ENCODE data around the gene BAIAP3.

Gene BAIAP3

DNA sequence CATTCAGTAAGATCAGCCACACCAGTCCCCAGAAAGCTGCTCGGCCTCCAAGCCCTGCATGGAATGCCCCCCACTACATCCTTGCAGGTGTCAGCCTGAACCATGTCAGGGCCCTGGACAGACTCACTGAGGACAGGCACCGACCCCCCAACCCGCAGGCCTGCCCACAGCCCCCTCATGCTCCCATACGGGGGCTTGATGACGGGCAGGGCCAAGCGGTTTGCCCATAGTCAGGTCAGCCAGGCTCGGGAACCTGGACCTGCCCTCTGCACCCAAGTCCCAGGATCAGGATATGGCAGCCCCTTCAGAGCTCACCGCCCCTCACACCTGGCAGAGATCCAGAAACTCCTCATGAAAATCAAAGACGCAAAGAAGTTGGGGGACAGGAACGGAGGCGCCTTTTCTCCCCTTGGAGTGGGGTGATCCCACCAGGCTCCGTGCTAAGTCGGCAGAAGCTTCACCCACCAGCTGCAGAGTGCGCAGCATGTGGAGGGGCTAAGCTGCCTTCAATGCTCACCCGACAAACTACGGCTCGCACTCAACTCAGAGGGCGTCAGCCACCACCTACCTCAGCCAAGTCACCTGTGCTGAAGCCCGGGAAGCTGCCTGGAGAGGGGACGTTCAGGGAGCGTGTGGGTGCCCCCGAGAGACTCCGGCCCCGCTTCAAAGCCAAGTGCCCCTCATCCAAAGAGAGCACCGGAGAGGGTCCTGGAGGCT is 44.8 kb downstream of the BAIAP3 start:
- WGBS (ENCODE audit: insufficient coverage) = 96% methylated on average over 23 of the region's 25 CpGs
- peak overlapping the region in 1 of 2 experiments; percentile 84 for H3K27ac ChIP-seq (ENCODE audit: insufficient read depth in 1 of 2, low read depth in 1 of 2, low read length in 2 of 2, poor library complexity in 1 of 2, severe bottlenecking in 2 of 2)

DNA sequence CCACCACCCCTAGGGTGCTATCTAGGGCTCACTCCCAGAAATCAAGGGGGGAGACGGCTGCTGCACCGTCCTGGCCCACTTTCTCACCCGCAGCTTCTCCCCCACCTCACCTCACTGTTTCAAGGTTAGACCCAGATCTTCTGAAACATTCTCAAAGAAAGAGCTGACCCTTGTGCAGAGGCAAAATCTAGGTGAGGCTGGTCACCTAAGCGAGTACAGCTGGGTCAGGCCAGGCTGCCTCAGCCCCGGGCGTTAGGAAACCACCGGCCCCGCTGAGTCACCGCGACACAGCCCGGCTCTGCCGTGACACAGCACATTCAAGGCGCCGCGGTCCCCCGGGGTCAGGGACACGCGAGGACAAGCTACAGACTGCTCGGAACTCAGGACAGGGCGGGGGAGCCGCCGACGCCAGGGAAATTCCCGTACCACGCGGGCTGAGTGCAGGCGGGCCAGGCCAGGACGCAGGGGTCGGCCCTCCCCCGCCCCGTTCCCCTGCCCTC is 45.4 kb downstream of the BAIAP3 start:
- H3K27ac ChIP-seq (ENCODE audit: insufficient read depth in 1 of 2, low read depth in 1 of 2, low read length in 2 of 2, poor library complexity in 1 of 2, severe bottlenecking in 2 of 2) = peak overlapping the region in 1 of 2 experiments; percentile 84
- peaks cover 7 to 55% (median 31%) of the 10 kb centered on the region in 4 experiments for H3K36me3 ChIP-seq (ENCODE audit: control insufficient read depth in 4 of 4, insufficient read depth in 4 of 4, low read length in 3 of 4)
- no peaks in the 10 kb centered on the region for H3K27me3 ChIP-seq (replicated peaks in 2 of 5; ENCODE audit: control insufficient read depth in 4 of 5, insufficient read depth in 5 of 5, low read length in 4 of 5)
- H3K4me1 ChIP-seq (ENCODE audit: control extremely low read depth in 1 of 4, control insufficient read depth in 4 of 4, insufficient read depth in 4 of 4, low read length in 3 of 4) = peaks cover 0 to 26% (median 21%) of the 10 kb centered on the region in 4 experiments
- peak overlapping the region; percentile 11 to 72 (median 54) for H3K4me3 ChIP-seq (ENCODE audit: control insufficient read depth in 1 of 7, extremely low read depth in 1 of 7, insufficient read depth in 4 of 7, low read depth in 2 of 7, low read length in 6 of 7)
- H3K9me3 ChIP-seq (ENCODE audit: control extremely low read depth in 1 of 5, control insufficient read depth in 4 of 5, insufficient read depth in 2 of 5, low read depth in 1 of 5, low read length in 4 of 5) = no peaks in the 10 kb centered on the region
- ChIA-PET POLR2A (interaction anchor here (0.7 to 2.7 kb wide), 2 partner anchors 15 to 42 kb away, joined by 3 to 6 read pairs; partner anchors contain the start of gene UQCC4), CTCF (interaction anchor here (1.0 to 3.3 kb wide), 5 partner anchors 10 to 42 kb away, joined by 3 to 26 read pairs (median 4); no protein-coding TSS in a partner anchor)
- DNase-seq = peak; percentile 82 to 93 (median 92)
- WGBS (ENCODE audit: insufficient coverage) = 9% methylated on average over 21 of the region's 31 CpGs

More for the DNA sequence above, 44.8 kb downstream of the BAIAP3 start:
- CTCF ChIA-PET = interaction anchor here (0.5 to 3.3 kb wide), 7 partner anchors 9 to 1306 kb away, joined by 3 to 26 read pairs (median 3); no protein-coding TSS in a partner anchor
- H3K4me1 ChIP-seq (ENCODE audit: control extremely low read depth in 1 of 4, control insufficient read depth in 4 of 4, insufficient read depth in 4 of 4, low read length in 3 of 4) = peaks cover 0 to 26% (median 21%) of the 10 kb centered on the region in 4 experiments
- peaks cover 7 to 48% (median 28%) of the 10 kb centered on the region in 4 experiments for H3K36me3 ChIP-seq (ENCODE audit: control insufficient read depth in 4 of 4, insufficient read depth in 4 of 4, low read length in 3 of 4)
- POLR2A ChIA-PET = interaction anchor here (0.7 to 2.7 kb wide), 3 partner anchors 12 to 43 kb away, joined by 3 to 6 read pairs (median 3); partner anchors contain the start of gene UQCC4
- no peaks in the 10 kb centered on the region for H3K9me3 ChIP-seq (ENCODE audit: control extremely low read depth in 1 of 5, control insufficient read depth in 4 of 5, insufficient read depth in 2 of 5, low read depth in 1 of 5, low read length in 4 of 5)
- H3K27me3 ChIP-seq (replicated peaks in 2 of 5; ENCODE audit: control insufficient read depth in 4 of 5, insufficient read depth in 5 of 5, low read length in 4 of 5) = no peaks in the 10 kb centered on the region
- peak overlapping the region in 3 of 7 experiments; percentile 61 to 72 (median 68) for H3K4me3 ChIP-seq (ENCODE audit: control insufficient read depth in 1 of 7, extremely low read depth in 1 of 7, insufficient read depth in 4 of 7, low read depth in 2 of 7, low read length in 6 of 7)
- DNase-seq = no peak

DNA sequence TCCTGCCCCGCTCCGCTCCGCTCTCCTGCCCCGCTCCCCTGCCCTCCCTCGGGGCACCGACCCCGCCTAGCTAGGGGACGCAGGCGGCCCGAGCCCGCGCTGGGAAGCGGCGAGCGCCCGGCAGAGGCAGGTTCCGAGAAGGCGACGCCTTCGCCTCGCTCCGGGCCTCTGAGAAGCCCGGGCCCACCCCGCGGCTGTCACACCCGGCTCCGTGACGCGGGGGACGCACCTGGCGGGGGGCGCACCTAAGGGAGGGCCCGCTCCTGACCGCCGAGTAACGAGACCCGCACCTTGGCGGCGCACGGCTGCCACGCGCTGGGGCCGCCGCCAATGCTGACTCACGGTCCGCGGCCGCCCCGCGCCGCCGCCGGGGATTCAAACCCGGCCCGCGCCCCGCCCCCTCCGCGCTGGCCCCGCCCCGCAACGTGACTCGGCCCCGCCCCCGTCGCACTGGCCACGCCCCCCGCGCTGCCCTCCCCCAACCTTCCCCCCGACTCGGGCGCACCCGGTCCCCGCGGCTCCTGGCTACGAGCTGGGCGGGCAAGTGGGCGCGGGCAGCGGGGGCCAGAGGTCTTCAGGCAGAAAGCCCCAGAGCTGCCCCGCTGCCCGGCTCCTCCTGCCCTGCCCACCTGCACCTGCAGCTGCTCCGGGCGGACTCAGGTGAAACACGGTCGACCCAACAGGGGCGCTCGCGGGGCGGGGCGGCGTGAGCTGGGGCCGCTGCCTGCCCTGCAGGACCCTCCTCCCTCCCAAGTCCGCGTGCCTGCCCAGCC is 46.0 kb downstream of the BAIAP3 start:
- WGBS (ENCODE audit: insufficient coverage) = 9% methylated on average over 26 of the region's 95 CpGs
- ChIA-PET POLR2A (interaction anchor here (1.4 to 2.7 kb wide), 2 partner anchors 12 to 16 kb away, joined by 3 to 6 read pairs; no protein-coding TSS in a partner anchor), CTCF (interaction anchor here (1.0 to 3.3 kb wide), 6 partner anchors 11 to 42 kb away, joined by 3 to 26 read pairs (median 4); no protein-coding TSS in a partner anchor)
- Histone ChIP-seq H3K27ac (ENCODE audit: insufficient read depth in 1 of 2, low read depth in 1 of 2, low read length in 2 of 2, poor library complexity in 1 of 2, severe bottlenecking in 2 of 2) (peak overlapping the region in 1 of 2 experiments; percentile 84), H3K36me3 (ENCODE audit: control insufficient read depth in 4 of 4, insufficient read depth in 4 of 4, low read length in 3 of 4) (peaks cover 7 to 55% (median 31%) of the 10 kb centered on the region in 4 experiments), H3K4me1 (ENCODE audit: control extremely low read depth in 1 of 4, control insufficient read depth in 4 of 4, insufficient read depth in 4 of 4, low read length in 3 of 4) (peaks cover 0 to 26% (median 21%) of the 10 kb centered on the region in 4 experiments), H3K9me3 (ENCODE audit: control extremely low read depth in 1 of 5, control insufficient read depth in 4 of 5, insufficient read depth in 2 of 5, low read depth in 1 of 5, low read length in 4 of 5) (no peaks in the 10 kb centered on the region), H3K27me3 (replicated peaks in 2 of 5; ENCODE audit: control insufficient read depth in 4 of 5, insufficient read depth in 5 of 5, low read length in 4 of 5) (no peaks in the 10 kb centered on the region), H3K4me3 (ENCODE audit: control insufficient read depth in 1 of 7, extremely low read depth in 1 of 7, insufficient read depth in 4 of 7, low read depth in 2 of 7, low read length in 6 of 7) (peak overlapping the region in 6 of 7 experiments; percentile 11 to 72 (median 58))
- peak; percentile 61 to 85 (median 82) for DNase-seq

DNA sequence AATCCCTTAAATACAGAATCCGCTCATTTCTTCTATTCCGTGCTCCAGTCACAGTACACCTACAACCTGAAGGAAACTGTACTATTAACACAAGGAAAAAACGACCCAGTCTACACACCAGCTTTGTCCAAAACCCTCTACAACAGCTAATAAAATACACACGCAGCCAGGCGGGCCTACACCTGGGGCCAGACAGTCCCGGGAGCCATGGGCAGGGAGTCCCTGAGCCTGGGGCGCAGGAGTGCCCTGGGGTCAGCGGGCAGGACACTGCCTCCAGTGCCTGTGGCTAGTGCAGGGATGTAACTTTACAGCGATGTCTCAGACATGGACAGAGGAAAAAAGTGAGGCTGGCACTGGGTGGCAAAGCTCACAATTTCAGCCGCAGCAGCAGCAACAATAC is 46.8 kb downstream of the BAIAP3 start:
- Histone ChIP-seq H3K4me3 (ENCODE audit: control insufficient read depth in 1 of 7, extremely low read depth in 1 of 7, insufficient read depth in 4 of 7, low read depth in 2 of 7, low read length in 6 of 7) (peak overlapping the region in 4 of 7 experiments; percentile 21 to 61 (median 52)), H3K36me3 (ENCODE audit: control insufficient read depth in 4 of 4, insufficient read depth in 4 of 4, low read length in 3 of 4) (peaks cover 2 to 53% (median 31%) of the 10 kb centered on the region in 4 experiments), H3K4me1 (ENCODE audit: control extremely low read depth in 1 of 4, control insufficient read depth in 4 of 4, insufficient read depth in 4 of 4, low read length in 3 of 4) (peaks cover 0 to 26% (median 21%) of the 10 kb centered on the region in 4 experiments), H3K9me3 (ENCODE audit: control extremely low read depth in 1 of 5, control insufficient read depth in 4 of 5, insufficient read depth in 2 of 5, low read depth in 1 of 5, low read length in 4 of 5) (no peaks in the 10 kb centered on the region), H3K27me3 (replicated peaks in 2 of 5; ENCODE audit: control insufficient read depth in 4 of 5, insufficient read depth in 5 of 5, low read length in 4 of 5) (no peaks in the 10 kb centered on the region), H3K27ac (ENCODE audit: insufficient read depth in 1 of 2, low read depth in 1 of 2, low read length in 2 of 2, poor library complexity in 1 of 2, severe bottlenecking in 2 of 2) (no peak overlapping the region)
- no peak for DNase-seq
- ChIA-PET CTCF (interaction anchor here (0.6 to 1.7 kb wide), 3 partner anchors 15 to 539 kb away, joined by 3 to 5 read pairs (median 3); no protein-coding TSS in a partner anchor), POLR2A (interaction anchor here (1.4 to 2.7 kb wide), 2 partner anchors 13 to 17 kb away, joined by 3 to 6 read pairs; no protein-coding TSS in a partner anchor)
- 96% methylated on average over 6 of the region's 10 CpGs for WGBS (ENCODE audit: insufficient coverage)

DNA sequence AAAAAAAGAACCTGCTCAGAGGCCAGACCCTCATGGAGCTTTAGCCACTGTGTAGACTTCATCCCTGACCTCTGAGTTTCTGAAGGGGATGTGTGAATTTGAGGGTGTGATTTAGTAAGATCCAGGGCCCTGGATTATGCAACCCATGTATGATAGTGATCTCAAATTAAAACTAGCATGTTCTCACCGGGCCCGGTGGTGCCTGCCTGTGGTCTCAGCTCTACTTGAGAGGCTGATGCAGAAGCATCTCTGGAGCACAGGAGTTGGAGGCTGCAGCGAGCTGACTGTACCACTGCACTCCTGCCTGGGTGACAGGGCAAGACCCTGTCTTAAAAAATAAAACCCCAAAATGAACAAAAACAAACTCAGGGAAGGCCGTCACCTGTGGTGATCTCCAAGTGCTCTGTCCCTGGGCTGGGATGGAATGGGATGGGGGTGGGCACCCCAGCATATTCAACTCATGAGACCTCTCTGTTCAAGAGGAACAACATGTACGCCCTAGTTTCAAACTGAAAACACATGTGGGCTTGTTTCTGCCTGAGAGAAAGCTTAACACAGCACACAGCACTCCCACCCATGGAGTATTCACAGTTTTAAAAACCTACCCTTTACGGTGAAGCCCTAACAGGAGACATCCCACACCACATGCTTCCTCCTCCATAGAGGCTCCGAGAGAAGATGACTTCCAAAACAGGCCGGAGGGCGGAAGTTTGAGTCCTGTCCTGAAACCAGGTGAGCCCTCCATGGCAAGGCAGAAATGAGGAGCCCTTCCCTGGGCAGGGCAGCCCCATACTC is 48.4 kb downstream of the BAIAP3 start:
- DNase-seq = no peak
- peaks cover 0 to 48% (median 20%) of the 10 kb centered on the region in 4 experiments for H3K36me3 ChIP-seq (ENCODE audit: control insufficient read depth in 4 of 4, insufficient read depth in 4 of 4, low read length in 3 of 4)
- no peak overlapping the region for H3K27ac ChIP-seq (ENCODE audit: insufficient read depth in 1 of 2, low read depth in 1 of 2, low read length in 2 of 2, poor library complexity in 1 of 2, severe bottlenecking in 2 of 2)
- ChIA-PET CTCF (no interaction called here), POLR2A (no interaction called here)
- peaks cover 0 to 26% (median 21%) of the 10 kb centered on the region in 4 experiments for H3K4me1 ChIP-seq (ENCODE audit: control extremely low read depth in 1 of 4, control insufficient read depth in 4 of 4, insufficient read depth in 4 of 4, low read length in 3 of 4)
- 88% methylated on average over 8 of the region's 9 CpGs for WGBS (ENCODE audit: insufficient coverage)
- H3K9me3 ChIP-seq (ENCODE audit: control extremely low read depth in 1 of 5, control insufficient read depth in 4 of 5, insufficient read depth in 2 of 5, low read depth in 1 of 5, low read length in 4 of 5) = no peaks in the 10 kb centered on the region
- no peaks in the 10 kb centered on the region for H3K27me3 ChIP-seq (replicated peaks in 2 of 5; ENCODE audit: control insufficient read depth in 4 of 5, insufficient read depth in 5 of 5, low read length in 4 of 5)
- H3K4me3 ChIP-seq (ENCODE audit: control insufficient read depth in 1 of 7, extremely low read depth in 1 of 7, insufficient read depth in 4 of 7, low read depth in 2 of 7, low read length in 6 of 7) = no peak overlapping the region

DNA sequence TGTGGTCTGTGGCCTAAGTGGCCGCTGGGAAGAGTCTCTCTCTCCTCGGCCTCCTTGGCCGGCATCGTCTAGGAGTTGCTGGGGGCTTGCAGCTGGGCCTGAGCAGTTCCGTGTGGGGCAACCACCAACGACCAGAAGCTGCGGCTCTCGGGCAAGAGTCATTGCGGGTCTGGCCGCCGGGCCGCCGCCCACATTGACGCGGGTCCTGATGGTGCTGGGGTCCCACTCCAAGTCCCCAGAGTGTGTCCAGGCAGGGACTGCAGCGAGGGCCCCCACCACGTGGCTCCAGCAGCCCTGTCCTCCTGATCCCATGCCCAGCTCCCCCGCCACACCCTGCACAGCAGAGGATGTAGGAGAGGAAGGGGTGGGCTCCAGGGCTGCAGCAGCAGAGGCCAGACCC is 50.1 kb downstream of the BAIAP3 start:
- POLR2A ChIA-PET = no interaction called here
- Histone ChIP-seq H3K4me3 (ENCODE audit: control insufficient read depth in 1 of 7, extremely low read depth in 1 of 7, insufficient read depth in 4 of 7, low read depth in 2 of 7, low read length in 6 of 7) (no peak overlapping the region), H3K27ac (ENCODE audit: insufficient read depth in 1 of 2, low read depth in 1 of 2, low read length in 2 of 2, poor library complexity in 1 of 2, severe bottlenecking in 2 of 2) (no peak overlapping the region), H3K9me3 (ENCODE audit: control extremely low read depth in 1 of 5, control insufficient read depth in 4 of 5, insufficient read depth in 2 of 5, low read depth in 1 of 5, low read length in 4 of 5) (no peaks in the 10 kb centered on the region), H3K4me1 (ENCODE audit: control extremely low read depth in 1 of 4, control insufficient read depth in 4 of 4, insufficient read depth in 4 of 4, low read length in 3 of 4) (peaks cover 0 to 17% (median 15%) of the 10 kb centered on the region in 4 experiments), H3K36me3 (ENCODE audit: control insufficient read depth in 4 of 4, insufficient read depth in 4 of 4, low read length in 3 of 4) (peaks cover 4 to 53% (median 21%) of the 10 kb centered on the region in 4 experiments), H3K27me3 (replicated peaks in 2 of 5; ENCODE audit: control insufficient read depth in 4 of 5, insufficient read depth in 5 of 5, low read length in 4 of 5) (no peaks in the 10 kb centered on the region)
- CTCF ChIA-PET = no interaction called here
- no peak for DNase-seq
- WGBS (ENCODE audit: insufficient coverage) = 96% methylated on average over 10 of the region's 18 CpGs

All from common myeloid progenitor, CD34-positive (primary cell).